ENCODE data around the gene ZNF524.

The ZNF524 gene

DNA sequence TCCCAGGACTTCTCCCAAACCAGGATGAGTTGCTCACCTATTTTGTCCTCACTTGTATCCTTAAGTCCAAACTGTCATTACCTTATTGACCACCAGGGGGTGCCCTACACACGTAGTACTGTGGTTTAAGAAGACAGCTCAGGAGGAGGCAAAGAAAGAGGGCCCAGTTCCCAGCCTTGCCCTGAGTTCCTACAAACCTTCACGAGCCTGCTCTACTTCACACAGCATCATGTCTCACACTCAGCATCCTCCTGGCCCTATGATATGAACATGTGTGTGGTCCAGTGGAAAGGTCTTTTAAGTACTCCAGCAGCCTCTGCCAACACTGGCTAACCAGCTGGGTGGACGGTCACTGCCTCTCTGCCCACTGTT is 32.4 kb downstream of the ZNF524 start:
- TF ChIP-seq, protein P1, sequence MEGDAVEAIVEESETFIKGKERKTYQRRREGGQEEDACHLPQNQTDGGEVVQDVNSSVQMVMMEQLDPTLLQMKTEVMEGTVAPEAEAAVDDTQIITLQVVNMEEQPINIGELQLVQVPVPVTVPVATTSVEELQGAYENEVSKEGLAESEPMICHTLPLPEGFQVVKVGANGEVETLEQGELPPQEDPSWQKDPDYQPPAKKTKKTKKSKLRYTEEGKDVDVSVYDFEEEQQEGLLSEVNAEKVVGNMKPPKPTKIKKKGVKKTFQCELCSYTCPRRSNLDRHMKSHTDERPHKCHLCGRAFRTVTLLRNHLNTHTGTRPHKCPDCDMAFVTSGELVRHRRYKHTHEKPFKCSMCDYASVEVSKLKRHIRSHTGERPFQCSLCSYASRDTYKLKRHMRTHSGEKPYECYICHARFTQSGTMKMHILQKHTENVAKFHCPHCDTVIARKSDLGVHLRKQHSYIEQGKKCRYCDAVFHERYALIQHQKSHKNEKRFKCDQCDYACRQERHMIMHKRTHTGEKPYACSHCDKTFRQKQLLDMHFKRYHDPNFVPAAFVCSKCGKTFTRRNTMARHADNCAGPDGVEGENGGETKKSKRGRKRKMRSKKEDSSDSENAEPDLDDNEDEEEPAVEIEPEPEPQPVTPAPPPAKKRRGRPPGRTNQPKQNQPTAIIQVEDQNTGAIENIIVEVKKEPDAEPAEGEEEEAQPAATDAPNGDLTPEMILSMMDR (IDR thresholded peaks at IDR 0.05; ENCODE audit: extremely low read depth, insufficient read depth, missing control alignments) = peak; percentile 82
- in situ Hi-C loops (cut with MboI; ENCODE audit: low pct_unique_long_range_greater_than_20kb, low sequenced_read_pairs, unreplicated experiment) = no loop called here
- no peak for DNase-seq (ENCODE audit: low spot score)

DNA sequence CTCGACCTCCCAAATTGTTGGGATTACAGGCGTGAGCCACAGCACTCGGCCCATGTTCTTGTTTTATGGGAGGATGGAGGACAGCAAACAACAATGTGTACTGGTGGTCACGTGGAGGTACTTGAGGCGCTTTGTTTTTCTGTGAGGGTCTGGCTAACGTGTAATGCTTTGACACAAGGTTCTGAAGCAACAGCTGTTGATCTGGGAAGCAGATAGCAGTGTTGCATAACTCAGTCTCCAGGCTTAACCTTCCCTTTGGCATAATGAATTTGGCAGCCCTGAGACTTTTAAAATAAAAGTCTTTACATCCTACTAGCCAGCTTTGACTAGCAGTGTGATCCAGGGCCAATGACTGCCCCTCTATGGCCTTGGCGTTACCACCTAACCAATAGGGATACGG is 33.8 kb downstream of the ZNF524 start:
- in situ Hi-C loops (cut with MboI; ENCODE audit: low pct_unique_long_range_greater_than_20kb, low sequenced_read_pairs, unreplicated experiment) = no loop called here
- TF ChIP-seq, protein P1 (IDR thresholded peaks at IDR 0.05; ENCODE audit: extremely low read depth, insufficient read depth, missing control alignments) = no peak
- no peak for DNase-seq (ENCODE audit: low spot score)

- TF ChIP-seq, protein P1 (IDR thresholded peaks at IDR 0.05; ENCODE audit: extremely low read depth, insufficient read depth, missing control alignments) = no peak
- in situ Hi-C loops (cut with MboI; ENCODE audit: low pct_unique_long_range_greater_than_20kb, low sequenced_read_pairs, unreplicated experiment) = no loop called here
- DNase-seq (ENCODE audit: low spot score) = no peak
Observed at GRCh38 chr19:55635334-55635717, 35.2 kb downstream of the ZNF524 start.

- in situ Hi-C loops (cut with MboI; ENCODE audit: low pct_unique_long_range_greater_than_20kb, low sequenced_read_pairs, unreplicated experiment) = no loop called here
- TF ChIP-seq, protein P1 (IDR thresholded peaks at IDR 0.05; ENCODE audit: extremely low read depth, insufficient read depth, missing control alignments) = no peak
- no peak for DNase-seq (ENCODE audit: low spot score)
Observed at GRCh38 chr19:55635856-55636440, 35.9 kb downstream of the ZNF524 start.

DNA sequence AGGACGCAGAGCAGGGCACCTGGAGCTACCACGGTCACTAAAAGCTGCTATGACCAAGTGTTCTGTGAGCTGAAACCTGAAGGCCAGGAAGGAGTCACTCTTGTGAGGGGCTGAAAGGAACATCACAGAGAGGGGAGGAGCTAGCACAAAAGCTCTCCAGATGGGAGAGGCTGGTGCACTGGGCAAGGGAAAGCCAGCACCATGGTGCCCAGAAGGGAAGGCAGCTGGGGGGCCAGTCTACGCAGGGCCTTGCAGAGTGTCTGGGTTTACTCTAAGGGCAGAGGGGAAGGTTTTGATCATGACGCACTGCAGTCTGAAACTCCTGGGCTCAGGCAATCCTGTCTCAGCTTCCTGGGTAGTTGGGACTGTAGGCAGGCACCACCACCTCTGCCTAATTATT is 36.6 kb downstream of the ZNF524 start:
- TF ChIP-seq, protein P1 (IDR thresholded peaks at IDR 0.05; ENCODE audit: extremely low read depth, insufficient read depth, missing control alignments) = no peak
- in situ Hi-C loops (cut with MboI; ENCODE audit: low pct_unique_long_range_greater_than_20kb, low sequenced_read_pairs, unreplicated experiment) = no loop called here
- no peak for DNase-seq (ENCODE audit: low spot score)

DNA sequence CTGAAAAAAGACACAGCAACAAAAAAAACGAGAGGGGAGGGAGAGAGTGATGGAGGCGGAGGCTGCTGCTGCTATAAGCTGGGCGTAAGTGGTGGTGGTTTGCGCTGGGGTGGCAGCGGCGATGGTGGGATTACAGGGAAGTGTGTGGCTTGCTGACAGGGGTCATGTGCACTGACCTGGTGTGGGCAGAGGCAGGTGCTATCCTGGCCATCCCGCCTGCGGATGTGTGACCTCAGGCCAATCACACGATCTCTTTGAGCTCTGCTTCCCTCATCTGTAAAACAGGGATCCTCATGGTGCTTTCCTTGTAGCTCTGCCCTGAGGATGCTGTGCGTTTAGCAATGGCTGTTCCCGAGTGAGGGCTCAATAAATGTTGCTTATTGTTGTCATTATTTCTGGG is 37.4 kb downstream of the ZNF524 start:
- TF ChIP-seq, protein P1 (IDR thresholded peaks at IDR 0.05; ENCODE audit: extremely low read depth, insufficient read depth, missing control alignments) = no peak
- in situ Hi-C loops (cut with MboI; ENCODE audit: low pct_unique_long_range_greater_than_20kb, low sequenced_read_pairs, unreplicated experiment) = no loop called here
- no peak for DNase-seq (ENCODE audit: low spot score)

Measured in GM13977 (cell line).